Body of pancreas (tissue), 4 donors: ENCODE data around the gene PAIP1. TPM values are rescaled to one million over a fixed set of nuclear protein-coding genes. Genes with fewer than 3 reads are reported as not detected.

Experiments
- ATAC-seq: fragments of 150-250 bp; one replicate; pipeline ENCODE4 v1.9.1; 2016
- DNase-seq, 4 donors: peaks; one replicate each; pipeline ENCODE4 v3.0.0-alpha.2; 2019
- H3K27ac ChIP-seq, 4 donors: fragments of 200-600 bp; sonication (generic); 1 replicate in 3 of 4; 2 replicates in 1 of 4; pipeline versions ENCODE4 v1.5.1 to v1.6.1; 2016 to 2019; ENCODE audit warnings: mild to moderate bottlenecking in 1 of 4, mixed read lengths in 1 of 4, moderate library complexity in 1 of 4
- H3K27me3 ChIP-seq, 2 donors: fragments of 200-600 bp; sonication (generic); one replicate each; pipeline ENCODE4 v1.6.0; 2016; ENCODE audit warnings: mild to moderate bottlenecking in 1 of 2
- H3K36me3 ChIP-seq, 2 donors: fragments of 200-600 bp; sonication (generic); replicated peaks in 1 of 2; 2 replicates each; pipeline ENCODE4 v1.5.1; 2016; ENCODE audit warnings: low read depth in 2 of 2; ENCODE audit not compliant: insufficient read depth in 1 of 2
- H3K4me1 ChIP-seq: fragments of 200-600 bp; sonication (generic); one replicate; pipeline ENCODE4 v1.6.0; 2016
- H3K4me3 ChIP-seq, 2 donors: fragments of 200-600 bp; sonication (generic); 1 replicate in 1 of 2; 2 replicates in 1 of 2; pipeline ENCODE4 v1.5.1; 2016 to 2019
- H3K9me3 ChIP-seq, 3 donors: fragments of 200-600 bp; sonication (generic); 1 replicate in 2 of 3; 2 replicates in 1 of 3; pipeline ENCODE4 v1.5.1; 2016
- POLR2A ChIP-seq, 3 donors: fragments of 450-650 bp; IDR thresholded peaks; one replicate each; pipeline ENCODE4 v1.6.1; 2016; ENCODE audit warnings: antibody characterized with exemption in 3 of 3, mild to moderate bottlenecking in 2 of 3
- WGBS, 2 donors: methylation state at CpG; one replicate each; pipeline ENCODE4 v1.1.5; 2017; 5-methylcytosine and 5-hydroxymethylcytosine counted together
- intact Hi-C: fragments of 100-400 bp; cut with DNase I; formaldehyde crosslinking; loops from one replicate; pipeline ENCODE4 v1.15.1; 2023
- total RNA-seq, 2 donors: library from RNA; depleted of rRNA; stranded (reverse); fragments of >200 nt; gene quantifications; one replicate each; pipeline ENCODE4 v1.1.0, GENCODE V29; 2016
- TF ChIP-seq, protein P1 (sequence below), 7 experiments: fragments of 450-650 bp in 4 of 7; fragments of 200-600 bp in 3 of 7; sonication (generic) in 3 of 7; IDR thresholded peaks; one replicate each; pipeline ENCODE4 v1.5.1; 2016 to 2019; ENCODE audit warnings: antibody characterized with exemption in 7 of 7

The PAIP1 gene
- total RNA-seq, 2 donors from 2014 or later = 33.6 to 45.1 TPM

DNA sequence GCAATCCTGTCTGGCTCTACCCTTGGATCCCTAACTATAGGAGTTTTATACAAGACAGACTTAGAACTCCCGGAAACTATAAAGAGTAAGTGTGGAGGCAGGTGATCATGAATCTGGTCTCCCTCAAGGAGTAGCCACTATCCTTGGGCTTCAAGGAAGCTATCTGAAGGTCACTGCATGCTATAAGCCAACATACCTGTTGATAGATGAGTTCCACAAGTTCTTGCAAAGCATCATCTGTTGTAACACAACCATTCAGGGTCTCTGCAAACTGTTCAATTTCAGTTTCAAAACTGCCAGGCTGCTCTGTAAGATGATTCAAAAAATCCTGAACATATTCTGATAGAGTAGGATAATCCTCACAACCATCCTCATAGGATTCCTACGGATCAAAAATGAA is 9.3 kb downstream of the PAIP1 start:
- ATAC-seq = no peak
- WGBS, 2 donors = 89 to 95% methylated on average over 2 of the region's 2 CpGs
- H3K4me1 ChIP-seq = peaks cover 9% of the 10 kb centered on the region
- intact Hi-C loops = no loop called here
- H3K36me3 ChIP-seq = peaks cover 0 to 14% of the 10 kb centered on the region in 2 donors
- no peaks in the 10 kb centered on the region for H3K9me3 ChIP-seq
- no peaks in the 10 kb centered on the region for H3K27me3 ChIP-seq
- no peak overlapping the region for H3K27ac ChIP-seq
- DNase-seq = no peak
- no peak overlapping the region for H3K4me3 ChIP-seq
- TF ChIP-seq, protein P1, sequence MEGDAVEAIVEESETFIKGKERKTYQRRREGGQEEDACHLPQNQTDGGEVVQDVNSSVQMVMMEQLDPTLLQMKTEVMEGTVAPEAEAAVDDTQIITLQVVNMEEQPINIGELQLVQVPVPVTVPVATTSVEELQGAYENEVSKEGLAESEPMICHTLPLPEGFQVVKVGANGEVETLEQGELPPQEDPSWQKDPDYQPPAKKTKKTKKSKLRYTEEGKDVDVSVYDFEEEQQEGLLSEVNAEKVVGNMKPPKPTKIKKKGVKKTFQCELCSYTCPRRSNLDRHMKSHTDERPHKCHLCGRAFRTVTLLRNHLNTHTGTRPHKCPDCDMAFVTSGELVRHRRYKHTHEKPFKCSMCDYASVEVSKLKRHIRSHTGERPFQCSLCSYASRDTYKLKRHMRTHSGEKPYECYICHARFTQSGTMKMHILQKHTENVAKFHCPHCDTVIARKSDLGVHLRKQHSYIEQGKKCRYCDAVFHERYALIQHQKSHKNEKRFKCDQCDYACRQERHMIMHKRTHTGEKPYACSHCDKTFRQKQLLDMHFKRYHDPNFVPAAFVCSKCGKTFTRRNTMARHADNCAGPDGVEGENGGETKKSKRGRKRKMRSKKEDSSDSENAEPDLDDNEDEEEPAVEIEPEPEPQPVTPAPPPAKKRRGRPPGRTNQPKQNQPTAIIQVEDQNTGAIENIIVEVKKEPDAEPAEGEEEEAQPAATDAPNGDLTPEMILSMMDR (IDR thresholded peaks at IDR 0.05) = no peak
- no peak for TF ChIP-seq POLR2A (IDR thresholded peaks at IDR 0.05)

DNA sequence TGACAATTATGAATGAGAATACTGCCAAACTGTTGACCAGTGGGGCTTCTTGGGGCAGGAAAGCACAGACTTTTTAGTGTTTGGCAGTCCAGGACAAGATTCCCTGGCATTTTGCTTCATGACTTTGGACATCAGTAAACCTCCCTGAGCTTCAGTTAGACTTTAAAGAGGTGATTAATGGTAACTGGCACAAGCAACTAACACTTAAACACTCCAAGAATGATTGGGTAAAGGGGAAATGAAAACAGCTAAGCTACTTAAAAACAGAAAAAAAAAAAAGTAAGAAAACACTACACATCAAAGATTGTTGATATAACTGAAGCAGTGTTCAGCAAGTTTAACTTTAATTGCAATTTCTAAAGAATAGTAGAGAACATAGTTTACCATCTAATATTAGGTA is 13.4 kb downstream of the PAIP1 start:
- TF ChIP-seq POLR2A (IDR thresholded peaks at IDR 0.05) = no peak
- TF ChIP-seq, protein P1 (IDR thresholded peaks at IDR 0.05) = no peak
- Histone ChIP-seq H3K4me1 (peaks cover 14% of the 10 kb centered on the region), H3K27ac (no peak overlapping the region), H3K9me3 (no peaks in the 10 kb centered on the region), H3K36me3 (peaks cover 4 to 17% of the 10 kb centered on the region in 2 donors), H3K27me3 (no peaks in the 10 kb centered on the region), H3K4me3 (no peak overlapping the region)
- intact Hi-C loops = no loop called here
- no peak for DNase-seq
- ATAC-seq = no peak

DNA sequence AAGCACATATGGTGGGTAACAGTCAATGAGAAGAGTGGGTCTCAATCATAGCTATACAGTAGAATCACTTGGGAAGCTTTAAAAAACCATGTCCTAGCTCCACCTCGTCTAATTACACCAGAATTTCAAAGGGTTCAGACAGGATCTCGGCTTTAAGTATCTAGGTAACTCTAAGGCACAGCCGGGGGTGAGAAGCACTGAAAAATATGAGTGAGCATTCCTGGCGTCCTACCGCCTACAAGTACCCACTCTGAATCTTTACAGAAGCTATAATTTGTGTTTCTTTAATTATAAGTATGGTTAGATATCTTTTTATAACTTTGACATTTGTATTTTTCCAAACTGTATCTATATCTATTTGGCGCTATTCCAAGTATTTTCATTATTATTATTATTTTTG is 16.1 kb downstream of the PAIP1 start:
- H3K4me1 ChIP-seq = peaks cover 14% of the 10 kb centered on the region
- TF ChIP-seq POLR2A (IDR thresholded peaks at IDR 0.05) = no peak
- TF ChIP-seq, protein P1 (IDR thresholded peaks at IDR 0.05) = no peak
- H3K27me3 ChIP-seq = no peaks in the 10 kb centered on the region
- WGBS, 2 donors = 81 to 84% methylated on average over 6 of the region's 6 CpGs
- peak overlapping the region in 1 of 4 donors; percentile 32 for H3K27ac ChIP-seq
- H3K4me3 ChIP-seq = no peak overlapping the region
- intact Hi-C loops = no loop called here
- ATAC-seq = no peak
- H3K9me3 ChIP-seq = no peaks in the 10 kb centered on the region
- DNase-seq = no peak
- peaks cover 4 to 16% of the 10 kb centered on the region in 2 donors for H3K36me3 ChIP-seq

DNA sequence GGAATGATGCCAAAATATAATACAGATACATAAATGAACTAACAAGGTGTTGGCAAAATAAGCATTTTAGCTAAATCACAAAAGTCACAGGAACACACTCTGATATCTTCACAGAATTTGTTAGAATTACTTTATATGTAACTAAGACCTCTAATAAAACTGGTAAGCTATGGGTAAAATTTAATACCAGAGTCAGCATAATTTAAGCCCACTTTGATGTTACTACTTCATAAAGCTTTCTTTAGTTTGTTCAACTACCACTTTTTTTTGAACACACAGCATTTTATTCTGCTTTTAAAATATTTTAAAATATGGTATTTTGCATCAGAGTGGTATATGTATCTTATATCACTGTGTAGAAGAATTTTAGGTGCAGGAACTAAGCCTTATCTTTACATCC is 19.9 kb downstream of the PAIP1 start:
- peaks cover 10 to 29% of the 10 kb centered on the region in 2 donors for H3K36me3 ChIP-seq
- intact Hi-C loops = no loop called here
- no peaks in the 10 kb centered on the region for H3K27me3 ChIP-seq
- TF ChIP-seq, protein P1 (IDR thresholded peaks at IDR 0.05) = no peak
- no peak for TF ChIP-seq POLR2A (IDR thresholded peaks at IDR 0.05)
- ATAC-seq = no peak
- no peaks in the 10 kb centered on the region for H3K9me3 ChIP-seq
- H3K27ac ChIP-seq = no peak overlapping the region
- H3K4me1 ChIP-seq = peaks cover 14% of the 10 kb centered on the region
- no peak overlapping the region for H3K4me3 ChIP-seq
- no peak for DNase-seq

DNA sequence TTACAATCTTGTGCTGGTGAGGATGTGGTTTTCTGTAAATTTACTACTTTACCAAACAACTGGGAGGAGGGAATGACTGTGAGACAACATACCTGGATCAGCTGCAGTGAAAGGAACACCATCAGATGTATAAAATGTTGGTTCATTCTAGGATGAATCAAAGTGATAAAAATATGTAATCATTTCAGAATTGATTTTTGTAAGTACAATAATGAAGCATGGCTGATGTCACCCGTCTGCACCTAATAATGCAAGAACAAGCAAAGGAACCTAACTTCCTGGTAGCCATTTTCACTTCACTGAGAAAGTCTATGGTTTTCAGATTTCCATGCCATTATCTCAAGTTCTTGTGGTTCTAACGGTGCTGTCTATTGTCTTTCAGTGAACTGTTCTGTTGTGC is 23.2 kb downstream of the PAIP1 start:
- H3K9me3 ChIP-seq = no peaks in the 10 kb centered on the region
- DNase-seq = no peak

More for the DNA sequence above, 23.2 kb downstream of the PAIP1 start:
- no peak for ATAC-seq
- Histone ChIP-seq H3K4me1 (no peaks in the 10 kb centered on the region), H3K27ac (no peak overlapping the region), H3K36me3 (peaks cover 14 to 30% of the 10 kb centered on the region in 2 donors), H3K4me3 (no peak overlapping the region), H3K27me3 (no peaks in the 10 kb centered on the region)
- WGBS, 2 donors = 63 to 74% methylated on average over 2 of the region's 2 CpGs
- intact Hi-C loops = no loop called here
- TF ChIP-seq, protein P1 (IDR thresholded peaks at IDR 0.05) = no peak
- no peak for TF ChIP-seq POLR2A (IDR thresholded peaks at IDR 0.05)
